H1 (cell line): ENCODE data around the gene YWHAQ. TPM values are rescaled to one million over a fixed set of nuclear protein-coding genes. Genes with fewer than 3 reads are reported as not detected.
"Not testable (repeated sequence)": the region's sequence is repeated elsewhere in the genome, so short reads cannot be mapped to it uniquely, and the experiment has no call there.

Source experiments
- CTCF ChIA-PET: fragments of 300-600 bp; sonication (Branson Sonifier 250); formaldehyde crosslinking; loops from one replicate; lab custom pipeline; 2021; ENCODE audit not compliant: partially characterized antibody; lab: Charles Lee
- POLR2A ChIA-PET: fragments of 300-600 bp; sonication (Branson Sonifier 250); formaldehyde crosslinking; loops from one replicate; lab custom pipeline; 2021; ENCODE audit warnings: inconsistent platforms; ENCODE audit not compliant: partially characterized antibody; lab: Charles Lee
- DNase-seq, 2 experiments: peaks; one replicate each; pipeline versions ENCODE4 v3.0.0 to v3.0.0-alpha.2; 2010 to 2022; ENCODE audit warnings: low spot score in 2 of 2, low read depth in 1 of 2, mixed read lengths in 1 of 2
- FAIRE-seq: peaks from 2 replicates; lab custom pipeline; 2011; peaks lifted over from hg19 to GRCh38; lab: Jason Lieb, UNC
- H2AFZ ChIP-seq: 2 replicates; pipeline ENCODE4 v1.8.1; 2012; ENCODE audit warnings: low read length, inconsistent platforms
- H2AK5ac ChIP-seq: 2 replicates; pipeline ENCODE4 v1.6.1; 2013; ENCODE audit warnings: low read depth, low read length
- H2BK120ac ChIP-seq: replicated peaks from 2 replicates; pipeline ENCODE3; 2013; ENCODE audit warnings: low read depth, low read length, inconsistent platforms
- H2BK12ac ChIP-seq: 2 replicates; pipeline ENCODE4 v1.6.1; 2013; ENCODE audit warnings: low read depth, low read length
- H2BK15ac ChIP-seq: 2 replicates; pipeline ENCODE4 v1.6.1; 2013; ENCODE audit warnings: low read length
- H2BK20ac ChIP-seq: 2 replicates; pipeline ENCODE4 v1.6.1; 2013; ENCODE audit warnings: low read length
- H2BK5ac ChIP-seq: 2 replicates; pipeline ENCODE4 v1.6.1; 2013; ENCODE audit warnings: low read depth, low read length
- H3K14ac ChIP-seq: 2 replicates; pipeline ENCODE4 v1.6.1; 2013; ENCODE audit warnings: inconsistent platforms; ENCODE audit not compliant: insufficient read length
- H3K18ac ChIP-seq: 2 replicates; pipeline ENCODE4 v1.6.1; 2013; ENCODE audit warnings: low read length; ENCODE audit errors: extremely low read depth
- H3K23ac ChIP-seq: 2 replicates; pipeline ENCODE4 v1.6.1; 2013; ENCODE audit warnings: inconsistent platforms; ENCODE audit not compliant: insufficient read length
- H3K23me2 ChIP-seq: 2 replicates; pipeline ENCODE4 v1.6.1; 2013; ENCODE audit warnings: low read depth, low read length
- H3K27ac ChIP-seq: 2 replicates; pipeline ENCODE4 v1.6.1; 2011; ENCODE audit warnings: low read depth, low read length, inconsistent platforms
- H3K27me3 ChIP-seq, 4 experiments: replicated peaks in 1 of 4; 1 replicate in 1 of 4; 2 replicates in 3 of 4; pipeline versions ENCODE4 v1.6.1 to v1.8.1; 2011 to 2013; ENCODE audit warnings: low read length in 3 of 4, mild to moderate bottlenecking in 3 of 4, inconsistent platforms in 2 of 4, mixed read lengths in 2 of 4, moderate library complexity in 1 of 4; ENCODE audit not compliant: control insufficient read depth in 3 of 4, insufficient read depth in 3 of 4; ENCODE audit errors: extremely low read depth in 1 of 4
- H3K36me3 ChIP-seq, 4 experiments: 2 replicates each; pipeline versions ENCODE4 v1.6.1 to v1.8.1; 2011 to 2013; ENCODE audit warnings: mild to moderate bottlenecking in 4 of 4, low read length in 3 of 4, moderate library complexity in 2 of 4, control low read depth in 1 of 4, inconsistent platforms in 1 of 4; ENCODE audit not compliant: insufficient read depth in 4 of 4, control insufficient read depth in 2 of 4
- H3K4ac ChIP-seq: replicated peaks from 2 replicates; pipeline ENCODE3; 2013; ENCODE audit warnings: low read length, low read depth, mixed read lengths, inconsistent platforms; ENCODE audit not compliant: insufficient read length
- H3K4me1 ChIP-seq, 4 experiments: replicated peaks in 1 of 4; 1 replicate in 1 of 4; 2 replicates in 3 of 4; pipeline versions ENCODE4 v1.6.1 to v1.8.1; 2011 to 2013; ENCODE audit warnings: low read length in 3 of 4, inconsistent platforms in 2 of 4, mixed read lengths in 1 of 4; ENCODE audit not compliant: insufficient read depth in 4 of 4, control insufficient read depth in 3 of 4
- H3K4me2 ChIP-seq, 2 experiments: 2 replicates each; pipeline versions ENCODE4 v1.6.1 to v1.8.1; 2011 to 2013; ENCODE audit warnings: low read depth in 2 of 2, low read length in 2 of 2, control low read depth in 1 of 2, inconsistent platforms in 1 of 2, mild to moderate bottlenecking in 1 of 2; ENCODE audit not compliant: insufficient read depth in 1 of 2
- H3K4me3 ChIP-seq, 4 experiments: fragments of 200-600, 300-600 bp in 1 of 4; sonication (generic), shearing (Covaris generic), sonication (Bioruptor Twin) in 1 of 4; 2 replicates each; pipeline versions ENCODE4 v1.5.1 to v1.8.1; 2011 to 2016; ENCODE audit warnings: low read length in 4 of 4, low read depth in 3 of 4, control low read depth in 2 of 4, inconsistent platforms in 2 of 4, mild to moderate bottlenecking in 2 of 4, mixed read lengths in 1 of 4, moderate library complexity in 1 of 4; ENCODE audit not compliant: insufficient read depth in 2 of 4; ENCODE audit errors: extremely low read depth in 1 of 4
- H3K56ac ChIP-seq: replicated peaks from 2 replicates; pipeline ENCODE3; 2013; ENCODE audit warnings: low read depth, mild to moderate bottlenecking, mixed read lengths, low read length, inconsistent platforms; ENCODE audit not compliant: insufficient read length
- H3K79me1 ChIP-seq: 2 replicates; pipeline ENCODE4 v1.6.1; 2013; ENCODE audit warnings: low read depth, low read length, control low read depth
- H3K79me2 ChIP-seq, 2 experiments: 2 replicates each; pipeline versions ENCODE4 v1.6.1 to v1.8.1; 2012 to 2013; ENCODE audit warnings: low read length in 2 of 2, mild to moderate bottlenecking in 2 of 2, inconsistent platforms in 1 of 2; ENCODE audit not compliant: insufficient read depth in 2 of 2, control insufficient read depth in 1 of 2
- H3K9ac ChIP-seq, 4 experiments: replicated peaks in 1 of 4; 1 replicate in 1 of 4; 2 replicates in 3 of 4; pipeline versions ENCODE4 v1.6.1 to v1.8.1; 2011 to 2013; ENCODE audit warnings: low read depth in 3 of 4, low read length in 3 of 4, control low read depth in 2 of 4, mild to moderate bottlenecking in 2 of 4, moderate library complexity in 2 of 4, inconsistent platforms in 1 of 4; ENCODE audit errors: extremely low read depth in 1 of 4
- H3K9me3 ChIP-seq, 2 experiments: 2 replicates each; pipeline versions ENCODE4 v1.6.1 to v1.8.1; 2012 to 2013; ENCODE audit warnings: mild to moderate bottlenecking in 2 of 2, moderate library complexity in 2 of 2, control low read depth in 1 of 2, inconsistent platforms in 1 of 2, low read depth in 1 of 2, low read length in 1 of 2, mixed read lengths in 1 of 2; ENCODE audit not compliant: insufficient read depth in 2 of 2
- H4K20me1 ChIP-seq, 2 experiments: replicated peaks in 1 of 2; 2 replicates each; pipeline versions ENCODE3 to v1.8.1; 2011 to 2013; ENCODE audit warnings: inconsistent platforms in 2 of 2, low read length in 2 of 2, mild to moderate bottlenecking in 1 of 2; ENCODE audit not compliant: insufficient read depth in 2 of 2, control insufficient read depth in 1 of 2
- H4K5ac ChIP-seq: 2 replicates; pipeline ENCODE4 v1.6.1; 2013; ENCODE audit warnings: low read length, low read depth, mixed read lengths, inconsistent platforms; ENCODE audit not compliant: insufficient read length
- H4K8ac ChIP-seq: 2 replicates; pipeline ENCODE4 v1.8.0; 2013; ENCODE audit warnings: mild to moderate bottlenecking, moderate library complexity, low read length, inconsistent platforms; ENCODE audit not compliant: insufficient read depth; ENCODE audit errors: extremely low read depth
- H4K91ac ChIP-seq: replicated peaks from 2 replicates; pipeline ENCODE3; 2013; ENCODE audit warnings: low read length, mixed read lengths, inconsistent platforms; ENCODE audit not compliant: insufficient read length
- polyA plus RNA-seq, 7 experiments: library from polyadenylated mRNA; depleted of rRNA in 3 of 7; stranded (reverse) in 5 of 7; unstranded in 2 of 7; fragments of >200 nt in 5 of 7; fragments of 200-250 nt in 2 of 7; gene quantifications; 1 replicate in 5 of 7; 2 replicates in 1 of 7; 4 replicates in 1 of 7; pipeline versions ENCODE4 v1.2.1 to v1.2.3, GENCODE V29; 2011 to 2013; ENCODE audit warnings: missing spikeins in 2 of 7, mixed read lengths in 2 of 7
- total RNA-seq: library from RNA; stranded (reverse); fragmentation: NEBNext Ultra II Directional; extraction: Animal tissue kit (Norgen Biotek cat#: 25700); gene quantifications from 2 replicates; pipeline ENCODE4 v1.2.1, GENCODE V29; 2021

Gene YWHAQ
- total and polyA plus RNA-seq, 2 of the 8 experiments (the other 6 are each of a cell fraction or from before 2014, with no cell fraction given), result 244 to 480 TPM

GRCh38 chr2:9584902-9585301, 45.9 kb downstream of the YWHAQ start:
- H2BK20ac ChIP-seq, H2BK15ac ChIP-seq, H3K23me2 ChIP-seq, H4K8ac ChIP-seq, H3K27me3 ChIP-seq, H2AK5ac ChIP-seq, H3K23ac ChIP-seq, H3K9ac ChIP-seq, FAIRE-seq, H3K4me2 ChIP-seq, H3K4me1 ChIP-seq, H3K18ac ChIP-seq, H2AFZ ChIP-seq, H3K4me3 ChIP-seq, H3K14ac ChIP-seq, H3K9me3 ChIP-seq, H3K27ac ChIP-seq, H2BK12ac ChIP-seq, H3K79me2 ChIP-seq, H4K5ac ChIP-seq, H4K91ac ChIP-seq, H4K20me1 ChIP-seq, H2BK120ac ChIP-seq, H3K79me1 ChIP-seq, H2BK5ac ChIP-seq, H3K4ac ChIP-seq, H3K56ac ChIP-seq, DNase-seq: not testable (repeated sequence)
- H3K36me3 ChIP-seq, result peaks cover 5 to 52% (median 33%) of the 10 kb centered on the region in 4 experiments
- CTCF ChIA-PET, result interaction anchor here (0.9 kb wide), 1 partner anchor 11 kb away, joined by 3 read pairs; no protein-coding TSS in a partner anchor
- POLR2A ChIA-PET, result interaction anchor here (0.9 kb wide), 1 partner anchor 10 kb away, joined by 3 read pairs; no protein-coding TSS in a partner anchor
